Neural progenitor cell (in vitro differentiated cells): ENCODE results near the gene HYLS1. TPM values are rescaled to one million over a fixed set of nuclear protein-coding genes. Genes with fewer than 3 reads are reported as not detected.

Experiments used
- DNase-seq: peaks from one replicate; pipeline ENCODE4 v3.0.0-alpha.2; 2016; ENCODE audit warnings: low spot score
- H2AFZ ChIP-seq: fragments of 200-600 bp; sonication (generic); replicated peaks from 2 replicates; pipeline ENCODE4 v1.6.1; 2016; ENCODE audit warnings: antibody characterized with exemption
- H3F3A ChIP-seq: fragments of 200-600 bp; sonication (generic); 2 replicates; pipeline ENCODE4 v1.6.1; 2016; ENCODE audit warnings: antibody characterized with exemption, low read depth
- H3K27ac ChIP-seq: fragments of 200-600 bp; sonication (generic); 2 replicates; pipeline ENCODE4 v1.5.1; 2016; ENCODE audit warnings: mild to moderate bottlenecking
- H3K27me3 ChIP-seq: fragments of 200-600 bp; sonication (generic); 2 replicates; pipeline ENCODE4 v1.6.1; 2016; ENCODE audit warnings: mild to moderate bottlenecking, moderate library complexity
- H3K36me3 ChIP-seq: fragments of 200-600 bp; sonication (generic); 2 replicates; pipeline ENCODE4 v1.5.1; 2016
- H3K4me1 ChIP-seq: fragments of 200-600 bp; sonication (generic); 2 replicates; pipeline ENCODE4 v1.6.1; 2016; ENCODE audit warnings: mixed run types
- H3K4me2 ChIP-seq: fragments of 200-600 bp; sonication (generic); 2 replicates; pipeline ENCODE4 v1.6.1; 2016
- H3K4me3 ChIP-seq: fragments of 200-600 bp; sonication (generic); 2 replicates; pipeline ENCODE4 v1.5.1; 2016
- H3K79me2 ChIP-seq: fragments of 200-600 bp; sonication (generic); 2 replicates; pipeline ENCODE4 v1.6.1; 2016; ENCODE audit warnings: low read depth
- H3K9ac ChIP-seq: fragments of 200-600 bp; sonication (generic); 2 replicates; pipeline ENCODE4 v1.6.1; 2016
- H3K9me3 ChIP-seq: fragments of 200-600 bp; sonication (generic); 2 replicates; pipeline ENCODE4 v1.5.1; 2016; ENCODE audit warnings: low read depth
- H4K20me1 ChIP-seq: fragments of 200-600 bp; sonication (generic); 2 replicates; pipeline ENCODE4 v1.6.1; 2016; ENCODE audit warnings: low read depth
- H3K27ac Mint-ChIP-seq: 3 replicates; pipeline ENCODE4 v1.8.0; 2021; ENCODE audit warnings: mixed read lengths
- H3K27me3 Mint-ChIP-seq: 2 replicates; pipeline ENCODE4 v1.8.0; 2022; ENCODE audit warnings: low read depth, mild to moderate bottlenecking, inconsistent platforms, moderate library complexity, mixed read lengths; ENCODE audit not compliant: insufficient read depth
- H3K36me3 Mint-ChIP-seq: 3 replicates; pipeline ENCODE4 v1.8.0; 2021; ENCODE audit warnings: mixed read lengths
- H3K4me1 Mint-ChIP-seq: 3 replicates; pipeline ENCODE4 v1.8.0; 2021; ENCODE audit warnings: mixed read lengths
- H3K4me3 Mint-ChIP-seq: 3 replicates; pipeline ENCODE4 v1.8.0; 2021; ENCODE audit warnings: mild to moderate bottlenecking, moderate library complexity, mixed read lengths
- H3K9me3 Mint-ChIP-seq: 3 replicates; pipeline ENCODE4 v1.8.0; 2020; ENCODE audit warnings: mixed read lengths
- EZH2 ChIP-seq: fragments of 200-600 bp; sonication (generic); IDR thresholded peaks from 2 replicates; pipeline ENCODE4 v1.6.1; 2017; ENCODE audit warnings: antibody characterized with exemption, mild to moderate bottlenecking, moderate library complexity
- EZH2phosphoT487 ChIP-seq: fragments of 200-600 bp; sonication (generic); IDR thresholded peaks from 2 replicates; pipeline ENCODE4 v1.6.1; 2017; ENCODE audit warnings: antibody characterized with exemption
- total RNA-seq: library from RNA; depleted of rRNA; stranded (reverse); fragments of >200 nt; gene quantifications from 2 replicates; pipeline ENCODE4 v1.2.3, GENCODE V29; 2015; ENCODE audit warnings: low replicate concordance
- TF ChIP-seq, protein P1 (sequence below): fragments of 200-600 bp; sonication (generic); IDR thresholded peaks from 2 replicates; pipeline ENCODE4 v1.5.1; 2017; ENCODE audit warnings: antibody characterized with exemption, mild to moderate bottlenecking

HYLS1 gene
- total RNA-seq, 1 donor from 2014 or later: 8.9 TPM

DNA sequence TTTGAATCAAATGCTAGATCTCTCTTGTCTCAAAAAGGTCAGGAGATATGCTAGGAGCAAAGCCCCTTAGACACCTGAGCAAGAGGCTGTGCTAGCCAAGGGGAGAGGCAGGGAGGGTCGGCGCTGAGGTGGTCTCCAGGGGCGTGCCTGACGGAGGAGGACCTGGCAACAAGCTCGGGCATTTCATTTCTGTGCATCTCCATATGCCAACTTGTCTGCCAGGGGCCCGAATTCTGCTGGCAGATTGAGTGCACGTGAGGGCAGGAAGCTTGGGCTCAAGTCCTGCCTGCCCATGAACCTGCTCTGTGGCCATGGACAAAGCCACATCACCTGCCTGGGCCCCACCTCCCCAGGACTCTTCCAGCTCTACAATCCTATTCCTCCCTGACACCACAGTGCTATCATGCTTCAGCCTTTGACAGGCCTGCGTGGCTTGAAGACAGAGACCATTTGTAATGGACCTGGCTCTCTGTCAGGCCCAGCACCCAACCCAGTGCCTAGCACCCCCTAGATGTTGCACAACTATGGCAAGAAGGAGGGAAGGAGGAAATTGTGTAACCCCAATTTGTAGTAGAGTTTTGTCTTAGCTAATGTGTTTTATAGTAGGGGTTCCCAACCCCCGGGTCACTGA, 42.1 kb downstream of the HYLS1 start:
- Histone ChIP-seq H3K9ac (no peak overlapping the region), H3K9me3 (no peaks in the 10 kb centered on the region), H3K4me1 (peaks cover 8% of the 10 kb centered on the region), H3K4me3 (no peak overlapping the region), H3K27ac (no peak overlapping the region), H3F3A (no peaks in the 10 kb centered on the region), H4K20me1 (no peaks in the 10 kb centered on the region), H3K79me2 (no peaks in the 10 kb centered on the region), H3K27me3 (peaks cover 6% of the 10 kb centered on the region), H2AFZ (no peak overlapping the region), H3K36me3 (no peaks in the 10 kb centered on the region), H3K4me2 (no peak overlapping the region)
- Mint-ChIP-seq H3K4me1 (peaks cover 25% of the 10 kb centered on the region), H3K27me3 (no peaks in the 10 kb centered on the region), H3K27ac (no peak overlapping the region), H3K36me3 (no peaks in the 10 kb centered on the region), H3K9me3 (no peaks in the 10 kb centered on the region), H3K4me3 (no peak overlapping the region)
- no peak for DNase-seq
- TF ChIP-seq EZH2: no peak
- TF ChIP-seq, protein P1, sequence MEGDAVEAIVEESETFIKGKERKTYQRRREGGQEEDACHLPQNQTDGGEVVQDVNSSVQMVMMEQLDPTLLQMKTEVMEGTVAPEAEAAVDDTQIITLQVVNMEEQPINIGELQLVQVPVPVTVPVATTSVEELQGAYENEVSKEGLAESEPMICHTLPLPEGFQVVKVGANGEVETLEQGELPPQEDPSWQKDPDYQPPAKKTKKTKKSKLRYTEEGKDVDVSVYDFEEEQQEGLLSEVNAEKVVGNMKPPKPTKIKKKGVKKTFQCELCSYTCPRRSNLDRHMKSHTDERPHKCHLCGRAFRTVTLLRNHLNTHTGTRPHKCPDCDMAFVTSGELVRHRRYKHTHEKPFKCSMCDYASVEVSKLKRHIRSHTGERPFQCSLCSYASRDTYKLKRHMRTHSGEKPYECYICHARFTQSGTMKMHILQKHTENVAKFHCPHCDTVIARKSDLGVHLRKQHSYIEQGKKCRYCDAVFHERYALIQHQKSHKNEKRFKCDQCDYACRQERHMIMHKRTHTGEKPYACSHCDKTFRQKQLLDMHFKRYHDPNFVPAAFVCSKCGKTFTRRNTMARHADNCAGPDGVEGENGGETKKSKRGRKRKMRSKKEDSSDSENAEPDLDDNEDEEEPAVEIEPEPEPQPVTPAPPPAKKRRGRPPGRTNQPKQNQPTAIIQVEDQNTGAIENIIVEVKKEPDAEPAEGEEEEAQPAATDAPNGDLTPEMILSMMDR: no peak
- TF ChIP-seq EZH2phosphoT487: no peak

DNA sequence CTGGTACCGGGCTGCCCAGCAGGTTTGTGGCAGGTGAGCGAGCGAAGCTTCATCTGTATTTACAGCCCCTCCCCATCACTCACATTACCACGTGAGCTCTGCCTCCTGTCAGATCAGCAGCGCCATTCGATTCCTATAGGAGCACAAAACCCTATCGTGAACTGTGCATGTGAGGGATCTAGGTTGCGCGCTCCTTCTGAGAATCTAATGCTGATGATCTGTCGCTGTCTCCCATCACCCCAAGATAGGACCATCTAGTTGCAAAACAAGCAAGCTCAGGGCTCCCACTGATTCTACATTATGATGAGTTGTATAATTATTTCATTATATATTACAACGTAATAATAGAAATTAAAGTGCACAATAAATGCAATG, 42.6 kb downstream of the HYLS1 start:
- Mint-ChIP-seq H3K27me3 (no peaks in the 10 kb centered on the region), H3K4me3 (no peak overlapping the region), H3K9me3 (no peaks in the 10 kb centered on the region), H3K27ac (no peak overlapping the region), H3K36me3 (no peaks in the 10 kb centered on the region), H3K4me1 (peaks cover 21% of the 10 kb centered on the region)
- TF ChIP-seq, protein P1: no peak
- TF ChIP-seq EZH2 (no peak), EZH2phosphoT487 (no peak)
- no peak overlapping the region for H3K4me3 ChIP-seq
- no peak overlapping the region for H3K9ac ChIP-seq
- no peaks in the 10 kb centered on the region for H3F3A ChIP-seq
- H2AFZ ChIP-seq: no peak overlapping the region
- peaks cover 6% of the 10 kb centered on the region for H3K27me3 ChIP-seq
- H3K36me3 ChIP-seq: no peaks in the 10 kb centered on the region
- no peaks in the 10 kb centered on the region for H3K79me2 ChIP-seq
- no peak overlapping the region for H3K27ac ChIP-seq
- no peak overlapping the region for H3K4me2 ChIP-seq
- DNase-seq: no peak
- no peaks in the 10 kb centered on the region for H3K9me3 ChIP-seq
- H4K20me1 ChIP-seq: no peaks in the 10 kb centered on the region
- peaks cover 6% of the 10 kb centered on the region for H3K4me1 ChIP-seq

DNA sequence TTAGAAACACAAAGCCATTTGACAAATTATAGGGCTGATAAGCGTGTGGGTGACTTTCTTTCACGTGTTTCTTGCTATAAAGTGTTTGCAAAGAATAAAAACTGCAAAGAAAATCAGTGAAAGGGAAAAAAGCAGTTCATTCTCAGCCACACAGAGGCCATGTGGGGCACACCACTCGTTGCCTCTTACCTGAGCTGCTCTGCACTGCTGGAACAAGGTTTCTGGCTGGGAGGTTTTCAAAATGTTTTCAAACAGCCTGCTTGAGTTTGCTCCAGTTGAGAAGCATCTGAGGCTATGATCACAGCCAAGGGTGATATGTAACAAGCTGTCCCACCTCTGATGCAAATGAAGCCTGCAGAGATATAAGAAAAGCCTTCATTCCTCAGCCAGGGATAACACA, 43.6 kb downstream of the HYLS1 start:
- no peak overlapping the region for H3K27ac ChIP-seq
- H3K4me1 ChIP-seq: no peaks in the 10 kb centered on the region
- H3K36me3 Mint-ChIP-seq: no peaks in the 10 kb centered on the region
- peaks cover 15% of the 10 kb centered on the region for H3K4me1 Mint-ChIP-seq
- TF ChIP-seq, protein P1: no peak
- TF ChIP-seq EZH2phosphoT487: no peak
- H3K27me3 Mint-ChIP-seq: peaks cover 3% of the 10 kb centered on the region
- H3K9me3 Mint-ChIP-seq: no peaks in the 10 kb centered on the region
- H3K36me3 ChIP-seq: no peaks in the 10 kb centered on the region
- no peaks in the 10 kb centered on the region for H3K79me2 ChIP-seq
- H4K20me1 ChIP-seq: no peaks in the 10 kb centered on the region
- H3K4me2 ChIP-seq: no peak overlapping the region
- H3F3A ChIP-seq: no peaks in the 10 kb centered on the region
- no peak overlapping the region for H3K4me3 Mint-ChIP-seq
- H3K9me3 ChIP-seq: no peaks in the 10 kb centered on the region
- H3K9ac ChIP-seq: no peak overlapping the region
- H3K27ac Mint-ChIP-seq: no peak overlapping the region
- peaks cover 6% of the 10 kb centered on the region for H3K27me3 ChIP-seq
- H2AFZ ChIP-seq: no peak overlapping the region
- no peak overlapping the region for H3K4me3 ChIP-seq
- DNase-seq: no peak
